Amygdala (tissue), 56 donors: ENCODE data around the gene TTC39A.

ENCODE experiments used
- DNase-seq, 56 donors: peaks; one replicate each; lab custom pipeline; 2025; lab: John Stamatoyannopoulos, UW

TTC39A gene

GRCh38 chr1:51330331-51331201 is at the start of gene TTC39A:
Gene TTC39A (minus strand): TSS chr1:51330562. CDS start chr1:51330477, 85 bp downstream.
- no peak for DNase-seq

- no peak for DNase-seq
Measured at GRCh38 chr1:51378871-51379270, 48.5 kb upstream of the TTC39A start.

- DNase-seq = no peak
Measured at GRCh38 chr1:51373898-51374297, 43.5 kb upstream of the TTC39A start.

GRCh38 chr1:51372561-51372960 is 42.2 kb upstream of the TTC39A start:
- no peak for DNase-seq

- no peak for DNase-seq
Measured at GRCh38 chr1:51369171-51369570, 38.8 kb upstream of the TTC39A start.

- no peak for DNase-seq
Measured at GRCh38 chr1:51365774-51366173, 35.4 kb upstream of the TTC39A start.

GRCh38 chr1:51359879-51360278 is 29.5 kb upstream of the TTC39A start:
- no peak for DNase-seq

GRCh38 chr1:51355382-51355781 is 25.0 kb upstream of the TTC39A start:
- DNase-seq = no peak

- no peak for DNase-seq
Measured at GRCh38 chr1:51354416-51354815, 24.1 kb upstream of the TTC39A start.

GRCh38 chr1:51351907-51352306 is 21.5 kb upstream of the TTC39A start:
- no peak for DNase-seq

- no peak for DNase-seq
Measured at GRCh38 chr1:51349862-51350261, 19.5 kb upstream of the TTC39A start.

GRCh38 chr1:51348147-51348527 is 17.8 kb upstream of the TTC39A start:
- DNase-seq = no peak

- no peak for DNase-seq
Measured at GRCh38 chr1:51347398-51348146, 17.2 kb upstream of the TTC39A start.

- no peak for DNase-seq
Measured at GRCh38 chr1:51346086-51346942, 16.0 kb upstream of the TTC39A start.

- no peak for DNase-seq
Measured at GRCh38 chr1:51345300-51345687, 14.9 kb upstream of the TTC39A start.

GRCh38 chr1:51344602-51345299 is 14.4 kb upstream of the TTC39A start:
- no peak for DNase-seq

- no peak for DNase-seq
Measured at GRCh38 chr1:51344276-51344601, 13.9 kb upstream of the TTC39A start.

- DNase-seq = no peak
Measured at GRCh38 chr1:51343624-51344023, 13.3 kb upstream of the TTC39A start.

GRCh38 chr1:51342591-51343206 is 12.3 kb upstream of the TTC39A start:
- no peak for DNase-seq
